Measurements from ENCODE around the gene MICAL2. TPM values are rescaled to one million over a fixed set of nuclear protein-coding genes. Genes with fewer than 3 reads are reported as not detected.

MICAL2 gene
- total RNA-seq, 1 experiment from 2014 or later = 247 TPM

GRCh38 chr11:12249590-12250260 lies 139.3 kb downstream of the MICAL2 start:
- Mint-ChIP-seq H3K27ac (ENCODE audit: unreplicated experiment) (peak overlapping the region; percentile 85), H3K9me3 (ENCODE audit: unreplicated experiment) (no peaks in the 10 kb centered on the region), H3K4me1 (ENCODE audit: low read depth, unreplicated experiment) (peaks cover 47% of the 10 kb centered on the region), H3K27me3 (ENCODE audit: insufficient read depth, unreplicated experiment) (no peaks in the 10 kb centered on the region), H3K36me3 (ENCODE audit: insufficient read depth, unreplicated experiment) (peaks cover 70% of the 10 kb centered on the region), H3K4me3 (ENCODE audit: unreplicated experiment) (no peak overlapping the region)
- Histone ChIP-seq H3K27me3 (replicated peaks; ENCODE audit: control insufficient read depth, insufficient read depth, low read length) (no peaks in the 10 kb centered on the region), H3K4me3 (ENCODE audit: low read depth, low read length) (no peak overlapping the region), H3K9me3 (no peaks in the 10 kb centered on the region), H3K36me3 (ENCODE audit: control insufficient read depth, insufficient read depth, low read length) (peaks cover 6% of the 10 kb centered on the region), H3K4me1 (peaks cover 90% of the 10 kb centered on the region)
- intact Hi-C loops (cut with micrococcal nuclease; ENCODE audit: unreplicated experiment) = no loop called here
- no TSS peak for BruUV-seq (replicated peaks)
- no peak for DNase-seq
- TF ChIP-seq, protein P1, sequence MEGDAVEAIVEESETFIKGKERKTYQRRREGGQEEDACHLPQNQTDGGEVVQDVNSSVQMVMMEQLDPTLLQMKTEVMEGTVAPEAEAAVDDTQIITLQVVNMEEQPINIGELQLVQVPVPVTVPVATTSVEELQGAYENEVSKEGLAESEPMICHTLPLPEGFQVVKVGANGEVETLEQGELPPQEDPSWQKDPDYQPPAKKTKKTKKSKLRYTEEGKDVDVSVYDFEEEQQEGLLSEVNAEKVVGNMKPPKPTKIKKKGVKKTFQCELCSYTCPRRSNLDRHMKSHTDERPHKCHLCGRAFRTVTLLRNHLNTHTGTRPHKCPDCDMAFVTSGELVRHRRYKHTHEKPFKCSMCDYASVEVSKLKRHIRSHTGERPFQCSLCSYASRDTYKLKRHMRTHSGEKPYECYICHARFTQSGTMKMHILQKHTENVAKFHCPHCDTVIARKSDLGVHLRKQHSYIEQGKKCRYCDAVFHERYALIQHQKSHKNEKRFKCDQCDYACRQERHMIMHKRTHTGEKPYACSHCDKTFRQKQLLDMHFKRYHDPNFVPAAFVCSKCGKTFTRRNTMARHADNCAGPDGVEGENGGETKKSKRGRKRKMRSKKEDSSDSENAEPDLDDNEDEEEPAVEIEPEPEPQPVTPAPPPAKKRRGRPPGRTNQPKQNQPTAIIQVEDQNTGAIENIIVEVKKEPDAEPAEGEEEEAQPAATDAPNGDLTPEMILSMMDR (IDR thresholded peaks at IDR 0.05; ENCODE audit: insufficient read depth in 1 of 2, low read depth in 1 of 2, low read length in 1 of 2, severe bottlenecking in 1 of 2, unreplicated experiment in 1 of 2) = no peak
- CTCF ChIA-PET = interaction anchor here (0.6 kb wide), 1 partner anchor 178 kb away, joined by 6 read pairs; no protein-coding TSS in a partner anchor
- POLR2A ChIA-PET = no interaction called here

- CTCF ChIA-PET = interaction anchor here (0.7 kb wide), 1 partner anchor 28 kb away, joined by 3 read pairs; no protein-coding TSS in a partner anchor
- peaks cover 57% of the 10 kb centered on the region for H3K4me1 Mint-ChIP-seq (ENCODE audit: low read depth, unreplicated experiment)
These were observed 141.5 kb downstream of the MICAL2 start for GRCh38 chr11:12251666-12252560.

GRCh38 chr11:12253843-12254281 lies 143.5 kb downstream of the MICAL2 start:
- intact Hi-C loops (cut with micrococcal nuclease; ENCODE audit: unreplicated experiment) = no loop called here
- POLR2A ChIA-PET = no interaction called here
- Mint-ChIP-seq H3K27ac (ENCODE audit: unreplicated experiment) (peak overlapping the region; percentile 89), H3K9me3 (ENCODE audit: unreplicated experiment) (no peaks in the 10 kb centered on the region), H3K4me3 (ENCODE audit: unreplicated experiment) (no peak overlapping the region), H3K36me3 (ENCODE audit: insufficient read depth, unreplicated experiment) (peaks cover 79% of the 10 kb centered on the region), H3K4me1 (ENCODE audit: low read depth, unreplicated experiment) (peaks cover 57% of the 10 kb centered on the region), H3K27me3 (ENCODE audit: insufficient read depth, unreplicated experiment) (no peaks in the 10 kb centered on the region)
- TF ChIP-seq, protein P1 (IDR thresholded peaks at IDR 0.05; ENCODE audit: insufficient read depth in 1 of 2, low read depth in 1 of 2, low read length in 1 of 2, severe bottlenecking in 1 of 2, unreplicated experiment in 1 of 2) = no peak
- Histone ChIP-seq H3K36me3 (ENCODE audit: control insufficient read depth, insufficient read depth, low read length) (peaks cover 8% of the 10 kb centered on the region), H3K27me3 (replicated peaks; ENCODE audit: control insufficient read depth, insufficient read depth, low read length) (no peaks in the 10 kb centered on the region), H3K4me3 (ENCODE audit: low read depth, low read length) (no peak overlapping the region), H3K4me1 (peaks cover 79% of the 10 kb centered on the region), H3K9me3 (no peaks in the 10 kb centered on the region)
- CTCF ChIA-PET = interaction anchor here (0.9 to 1.3 kb wide), 2 partner anchors 33 to 128 kb away, joined by 3 read pairs; no protein-coding TSS in a partner anchor
- DNase-seq = peak; percentile 58 to 61
- no TSS peak for BruUV-seq (replicated peaks)

More at GRCh38 chr11:12251666-12252560, 141.5 kb downstream of the MICAL2 start:
- Histone ChIP-seq H3K27me3 (replicated peaks; ENCODE audit: control insufficient read depth, insufficient read depth, low read length) (no peaks in the 10 kb centered on the region), H3K9me3 (no peaks in the 10 kb centered on the region), H3K36me3 (ENCODE audit: control insufficient read depth, insufficient read depth, low read length) (peaks cover 6% of the 10 kb centered on the region), H3K4me3 (ENCODE audit: low read depth, low read length) (no peak overlapping the region), H3K4me1 (peaks cover 77% of the 10 kb centered on the region)
- BruUV-seq (replicated peaks) = no TSS peak
- intact Hi-C loops (cut with micrococcal nuclease; ENCODE audit: unreplicated experiment) = no loop called here
- Mint-ChIP-seq H3K36me3 (ENCODE audit: insufficient read depth, unreplicated experiment) (peaks cover 79% of the 10 kb centered on the region), H3K27me3 (ENCODE audit: insufficient read depth, unreplicated experiment) (no peaks in the 10 kb centered on the region), H3K4me3 (ENCODE audit: unreplicated experiment) (no peak overlapping the region), H3K9me3 (ENCODE audit: unreplicated experiment) (no peaks in the 10 kb centered on the region), H3K27ac (ENCODE audit: unreplicated experiment) (no peak overlapping the region)
- no peak for DNase-seq
- TF ChIP-seq, protein P1 (IDR thresholded peaks at IDR 0.05; ENCODE audit: insufficient read depth in 1 of 2, low read depth in 1 of 2, low read length in 1 of 2, severe bottlenecking in 1 of 2, unreplicated experiment in 1 of 2) = no peak
- POLR2A ChIA-PET = interaction anchor here (0.6 kb wide), 1 partner anchor 128 kb away, joined by 3 read pairs; no protein-coding TSS in a partner anchor

All from Caco-2 (cell line).